Parathyroid adenoma (tissue), 2 donors: Measurements from ENCODE around the gene PEX11B.

ENCODE experiments used
- H2AFZ ChIP-seq: fragments of 300-600 bp; sonication (generic); one replicate; pipeline ENCODE4 v1.7.0; 2017; ENCODE audit warnings: antibody characterized with exemption, mild to moderate bottlenecking
- H3K27ac ChIP-seq: fragments of 300-600 bp; sonication (generic); one replicate; pipeline ENCODE4 v1.7.0; 2017
- H3K27me3 ChIP-seq: fragments of 300-600 bp; sonication (generic); one replicate; pipeline ENCODE4 v1.7.0; 2017; ENCODE audit warnings: low read length; ENCODE audit not compliant: control insufficient read depth, insufficient read depth
- H3K36me3 ChIP-seq: fragments of 300-600 bp; sonication (generic); one replicate; pipeline ENCODE4 v1.7.0; 2017; ENCODE audit warnings: low read length; ENCODE audit not compliant: control insufficient read depth, insufficient read depth
- H3K4me1 ChIP-seq: fragments of 300-600 bp; sonication (generic); one replicate; pipeline ENCODE4 v1.7.0; 2017; ENCODE audit warnings: control low read depth
- H3K4me2 ChIP-seq: fragments of 300-600 bp; sonication (generic); one replicate; pipeline ENCODE4 v1.7.0; 2017; ENCODE audit warnings: low read length
- H3K4me3 ChIP-seq: fragments of 300-600 bp; sonication (generic); one replicate; pipeline ENCODE4 v1.7.0; 2017; ENCODE audit warnings: low read depth, low read length
- H3K79me2 ChIP-seq: fragments of 300-600 bp; sonication (generic); one replicate; pipeline ENCODE4 v1.7.0; 2017; ENCODE audit warnings: control low read depth
- H3K9ac ChIP-seq: fragments of 300-600 bp; sonication (generic); one replicate; pipeline ENCODE4 v1.7.0; 2017; ENCODE audit warnings: mild to moderate bottlenecking
- H3K9me3 ChIP-seq: fragments of 300-600 bp; sonication (generic); one replicate; pipeline ENCODE4 v1.7.0; 2017; ENCODE audit warnings: low read length; ENCODE audit not compliant: control insufficient read depth
- CTCF ChIP-seq: fragments of 300-600 bp; sonication (generic); IDR thresholded peaks from one replicate; pipeline ENCODE4 v1.7.0; 2017; ENCODE audit warnings: antibody characterized with exemption, mild to moderate bottlenecking
- donor health status: primary hyperparathyroidism.

The PEX11B gene

GRCh38 chr1:145946477-145946986, 28.0 kb upstream of the PEX11B start:
- no peak overlapping the region for H3K9ac ChIP-seq
- no peak overlapping the region for H2AFZ ChIP-seq
- no peaks in the 10 kb centered on the region for H3K9me3 ChIP-seq
- H3K4me3 ChIP-seq = no peak overlapping the region
- peaks cover under 1% of the 10 kb centered on the region for H3K79me2 ChIP-seq
- H3K4me2 ChIP-seq = no peak overlapping the region
- H3K27ac ChIP-seq = no peak overlapping the region
- H3K36me3 ChIP-seq = no peaks in the 10 kb centered on the region
- H3K27me3 ChIP-seq = no peaks in the 10 kb centered on the region
- no peak for TF ChIP-seq CTCF
- H3K4me1 ChIP-seq = no peaks in the 10 kb centered on the region

GRCh38 chr1:145944532-145944931, 26.0 kb upstream of the PEX11B start:
- H3K4me1 ChIP-seq = no peaks in the 10 kb centered on the region
- H3K9me3 ChIP-seq = no peaks in the 10 kb centered on the region
- no peaks in the 10 kb centered on the region for H3K36me3 ChIP-seq
- H3K9ac ChIP-seq = no peak overlapping the region
- no peak overlapping the region for H3K27ac ChIP-seq
- H2AFZ ChIP-seq = no peak overlapping the region
- H3K4me2 ChIP-seq = no peak overlapping the region
- no peak for TF ChIP-seq CTCF
- H3K27me3 ChIP-seq = no peaks in the 10 kb centered on the region
- no peak overlapping the region for H3K4me3 ChIP-seq
- no peaks in the 10 kb centered on the region for H3K79me2 ChIP-seq

GRCh38 chr1:145942871-145943270, 24.4 kb upstream of the PEX11B start:
- Histone ChIP-seq H3K9me3 (no peaks in the 10 kb centered on the region), H3K79me2 (no peaks in the 10 kb centered on the region), H3K4me2 (no peak overlapping the region), H3K4me1 (no peaks in the 10 kb centered on the region), H3K4me3 (no peak overlapping the region), H3K27ac (no peak overlapping the region), H3K36me3 (no peaks in the 10 kb centered on the region), H3K9ac (no peak overlapping the region), H2AFZ (no peak overlapping the region), H3K27me3 (no peaks in the 10 kb centered on the region)
- no peak for TF ChIP-seq CTCF

- no peak overlapping the region for H3K9ac ChIP-seq
- H3K27ac ChIP-seq = no peak overlapping the region
- H3K79me2 ChIP-seq = no peaks in the 10 kb centered on the region
- TF ChIP-seq CTCF = no peak
- H2AFZ ChIP-seq = no peak overlapping the region
- H3K4me3 ChIP-seq = no peak overlapping the region
- no peak overlapping the region for H3K4me2 ChIP-seq
- no peaks in the 10 kb centered on the region for H3K36me3 ChIP-seq
- no peaks in the 10 kb centered on the region for H3K4me1 ChIP-seq
- H3K9me3 ChIP-seq = no peaks in the 10 kb centered on the region
- no peaks in the 10 kb centered on the region for H3K27me3 ChIP-seq
Measured at GRCh38 chr1:145942405-145942804, 23.9 kb upstream of the PEX11B start.

- H3K27me3 ChIP-seq = no peaks in the 10 kb centered on the region
- H2AFZ ChIP-seq = no peak overlapping the region
- no peak overlapping the region for H3K27ac ChIP-seq
- H3K36me3 ChIP-seq = no peaks in the 10 kb centered on the region
- no peaks in the 10 kb centered on the region for H3K4me1 ChIP-seq
- H3K4me2 ChIP-seq = no peak overlapping the region
- H3K4me3 ChIP-seq = no peak overlapping the region
- H3K9ac ChIP-seq = no peak overlapping the region
- no peaks in the 10 kb centered on the region for H3K9me3 ChIP-seq
- H3K79me2 ChIP-seq = no peaks in the 10 kb centered on the region
- no peak for TF ChIP-seq CTCF
Measured at GRCh38 chr1:145937436-145937835, 18.9 kb upstream of the PEX11B start.
